HG02870 (cell line): ENCODE measurements around the gene COPS6.
"Not testable (repeated sequence)": the region's sequence is repeated elsewhere in the genome, so short reads cannot be mapped to it uniquely, and the experiment has no call there.

ENCODE experiments used
- ATAC-seq: cut with Tn5 transposase; IDR thresholded peaks from one replicate; pipeline ENCODE4 v1.9.1; 2021; ENCODE audit warnings: mild to moderate bottlenecking, moderate library complexity; ENCODE audit not compliant: unreplicated experiment

COPS6 gene

GRCh38 chr7:100126239-100126930, 37.6 kb downstream of the COPS6 start:
- no peak for ATAC-seq

- peak; percentile 53 for ATAC-seq
Measured at GRCh38 chr7:100126931-100127865, 38.4 kb downstream of the COPS6 start, which contains the start of gene MBLAC1. Gene MBLAC1 (plus strand): TSS chr7:100126967. CDS start chr7:100127396, 429 bp downstream.

GRCh38 chr7:100127866-100128636, 39.3 kb downstream of the COPS6 start:
- no peak for ATAC-seq

GRCh38 chr7:100128637-100128963, 39.8 kb downstream of the COPS6 start:
- no peak for ATAC-seq

GRCh38 chr7:100130220-100130607, 41.4 kb downstream of the COPS6 start:
- ATAC-seq = not testable (repeated sequence)

- ATAC-seq = no peak
Measured at GRCh38 chr7:100130608-100131453, 42.1 kb downstream of the COPS6 start.

- ATAC-seq = no peak
Measured at GRCh38 chr7:100132126-100132525, 43.4 kb downstream of the COPS6 start.

GRCh38 chr7:100132697-100133151, 44.0 kb downstream of the COPS6 start:
- ATAC-seq = peak; percentile 59

- ATAC-seq = no peak
Measured at GRCh38 chr7:100137851-100138760, 49.3 kb downstream of the COPS6 start.

GRCh38 chr7:100141555-100141949, 52.8 kb downstream of the COPS6 start:
- no peak for ATAC-seq
